GM04504 (cell line): ENCODE results near the gene PDE1A.
A peak's percentile ranks its signal among the peaks of the same experiment; 100 is the strongest.

Source experiments
- DNase-seq: peaks from one replicate; pipeline ENCODE4 v3.0.0-alpha.2; 2012; ENCODE audit warnings: low read depth

Gene PDE1A

DNA sequence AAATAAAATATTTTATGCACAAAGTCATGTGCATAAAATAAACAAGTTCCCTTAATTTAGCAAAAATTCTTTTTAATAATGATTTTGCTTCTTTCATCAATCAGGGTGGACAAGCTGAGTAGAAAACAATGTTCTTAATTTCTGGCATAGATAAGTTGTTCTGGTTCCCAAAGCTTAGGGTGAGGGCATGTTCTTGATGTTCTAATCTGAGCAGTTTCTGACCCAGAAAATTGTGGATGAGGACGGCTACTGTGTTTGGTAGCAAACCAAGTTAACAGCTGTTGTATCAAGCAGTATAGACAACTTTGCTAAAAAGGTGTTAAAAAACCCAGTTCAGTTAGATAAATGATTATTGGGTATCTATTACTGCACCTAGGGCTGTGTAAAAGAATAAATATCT, 158.9 kb downstream of the PDE1A start:
- no peak for DNase-seq

DNA sequence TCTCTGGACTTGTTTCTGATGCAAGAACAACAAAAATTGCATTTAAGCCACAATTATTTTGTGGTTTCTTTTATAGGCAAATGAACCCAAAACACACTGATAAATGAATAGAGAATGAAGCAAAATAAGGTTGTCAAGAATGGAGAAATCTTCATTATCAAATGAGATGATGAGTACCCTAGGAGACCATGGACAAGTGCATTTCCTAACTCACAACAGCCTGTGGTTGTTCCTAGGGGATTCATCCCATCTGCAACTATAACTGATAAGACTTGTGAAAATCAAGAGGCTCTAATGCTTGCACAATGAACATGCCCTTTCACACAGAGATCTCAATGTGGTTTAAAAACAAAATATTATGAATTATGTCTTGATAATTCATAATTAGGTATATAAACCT, 159.9 kb downstream of the PDE1A start:
- peak; percentile 7 for DNase-seq

DNA sequence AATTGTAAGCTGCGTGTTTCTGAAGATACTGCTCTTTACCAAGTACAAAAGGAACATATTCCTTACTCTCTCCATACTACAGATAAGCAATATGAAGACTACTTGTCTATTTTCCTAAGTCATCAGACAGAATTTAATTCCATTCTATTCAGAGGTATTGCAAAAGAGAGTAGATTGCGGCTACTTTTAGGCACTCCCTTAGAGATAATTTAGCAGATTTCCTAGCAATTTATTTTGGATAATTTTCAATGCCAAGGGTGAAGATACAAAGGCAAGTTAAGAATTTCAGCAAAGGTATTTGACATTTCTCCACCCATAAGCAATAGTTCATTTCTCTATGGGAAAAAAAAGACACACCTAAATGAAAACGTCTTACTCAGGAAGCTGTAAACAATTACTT, 161.1 kb downstream of the PDE1A start:
- no peak for DNase-seq

DNA sequence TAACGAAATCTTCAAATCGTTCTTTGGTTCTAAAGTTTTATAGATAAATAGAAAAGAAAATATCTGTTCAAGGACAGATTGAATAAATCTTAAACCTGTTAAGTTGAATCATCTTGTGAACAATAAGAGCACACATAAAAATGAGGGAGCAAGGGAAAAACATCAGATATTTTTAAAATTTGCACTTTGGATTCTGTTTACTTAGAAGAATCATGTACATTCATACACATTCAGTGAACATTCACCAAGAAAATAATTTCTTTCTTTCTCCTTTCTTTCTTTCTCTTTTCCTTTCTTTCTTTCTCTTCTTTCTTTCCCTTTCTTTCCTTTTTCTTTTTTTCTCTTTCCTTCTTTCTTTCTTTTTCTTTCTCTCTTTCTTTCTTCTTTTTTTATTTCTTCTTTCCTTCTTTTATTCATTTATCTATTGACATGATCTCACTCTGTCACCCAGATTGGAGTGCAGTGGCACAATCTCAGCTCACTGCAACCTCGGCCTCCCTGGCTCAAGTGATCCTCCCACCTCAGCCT, 164.9 kb downstream of the PDE1A start:
- DNase-seq, result no peak

DNA sequence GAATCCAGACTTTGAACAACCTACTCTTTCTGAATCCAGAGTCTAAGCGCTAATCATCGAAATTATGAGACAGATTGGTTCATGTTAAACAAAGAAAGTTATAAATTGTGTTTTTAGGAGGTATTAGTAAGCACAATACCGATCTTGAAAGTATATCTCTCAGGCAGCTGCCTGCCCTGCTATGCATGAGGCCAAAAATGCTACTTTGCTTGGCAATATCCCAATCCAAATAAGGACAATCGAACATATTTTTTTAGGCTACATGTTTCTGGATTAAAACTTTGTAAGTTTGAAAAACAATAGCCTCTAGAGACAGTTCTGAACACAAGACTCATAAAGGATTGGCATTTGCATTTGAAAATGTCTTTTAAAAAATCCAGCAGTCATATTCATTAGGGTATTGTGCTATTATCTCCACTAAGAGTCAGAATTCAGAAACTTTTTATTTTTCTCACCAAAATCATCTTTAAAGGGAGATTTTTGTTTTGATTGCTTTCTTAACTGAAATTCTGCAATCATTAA, 167.1 kb downstream of the PDE1A start:
- DNase-seq, result no peak

DNA sequence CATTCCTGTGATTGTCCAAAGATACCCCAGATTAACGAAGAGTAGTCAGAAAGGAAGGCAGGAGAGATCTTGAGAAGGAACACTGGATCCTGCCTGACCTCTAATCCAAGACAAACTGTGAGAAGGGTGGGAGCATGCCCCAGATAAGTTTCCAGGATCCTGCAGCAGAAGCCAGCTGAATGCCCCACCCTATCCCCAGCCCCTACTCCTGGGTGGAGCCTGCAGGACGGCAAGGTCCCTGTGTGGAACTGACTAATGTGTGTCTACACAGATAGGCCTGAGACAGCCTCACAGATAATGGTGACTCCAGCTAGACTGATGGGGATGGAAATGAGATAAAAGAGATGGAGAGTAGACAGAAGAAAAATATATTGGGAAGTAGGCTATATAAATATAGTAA, 174.3 kb downstream of the PDE1A start:
- DNase-seq, result no peak

DNA sequence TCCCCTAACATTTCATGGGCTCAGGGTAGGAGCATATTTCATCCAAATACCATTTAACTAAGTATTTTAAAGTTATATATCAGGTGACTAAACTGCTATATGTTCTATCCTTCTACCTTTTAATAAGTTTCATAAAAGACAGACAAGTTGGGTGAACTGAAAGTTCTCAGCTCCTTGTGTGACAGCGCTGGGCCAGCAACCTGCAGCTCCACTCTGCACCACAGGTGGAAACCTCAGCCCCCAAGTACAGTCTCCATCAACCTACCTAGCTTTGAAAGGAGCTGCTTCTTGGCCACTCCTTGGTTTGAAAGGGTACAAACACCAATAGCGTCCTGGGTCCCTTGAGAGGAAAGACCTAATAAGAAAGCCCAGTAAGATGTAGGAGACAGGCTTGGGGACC, 177.9 kb downstream of the PDE1A start:
- DNase-seq, result no peak

DNA sequence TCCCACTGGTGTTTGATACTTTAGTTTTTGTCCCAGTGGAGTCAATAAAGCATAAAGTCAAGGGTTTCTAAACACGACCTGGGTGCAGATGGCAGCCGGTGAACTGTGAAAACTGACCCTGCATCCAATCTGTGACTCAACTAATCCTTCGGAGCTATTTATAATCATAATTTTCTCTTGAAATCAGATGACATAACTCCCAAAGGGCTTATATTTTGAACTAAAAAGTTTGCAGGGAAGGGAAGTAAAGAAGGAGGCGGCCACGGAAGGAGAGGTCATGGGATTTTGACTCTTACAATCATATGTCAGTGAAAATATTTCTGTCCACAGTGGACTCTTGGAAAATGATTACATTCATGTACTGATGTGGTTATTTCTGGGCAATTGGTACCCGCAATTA, 178.5 kb downstream of the PDE1A start:
- DNase-seq, result no peak

DNA sequence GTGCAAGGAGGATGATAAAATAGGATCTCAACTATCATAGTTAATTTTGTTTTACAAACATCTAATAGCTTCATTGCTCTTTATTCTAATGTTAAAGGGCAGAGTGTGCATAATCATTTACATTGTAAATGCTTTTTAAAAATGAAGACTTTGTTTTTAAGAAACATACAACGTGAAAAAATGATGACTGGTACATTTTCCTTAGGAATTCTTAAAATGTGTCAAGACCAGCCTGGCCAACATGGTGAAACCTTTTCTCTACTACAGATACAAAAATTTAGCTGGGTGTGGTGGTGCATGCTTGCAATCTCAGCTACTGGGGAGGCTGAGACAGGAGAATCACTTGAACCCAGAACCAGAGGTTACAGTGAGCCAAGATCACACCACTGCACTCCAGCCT, 179.0 kb downstream of the PDE1A start:
- no peak for DNase-seq

DNA sequence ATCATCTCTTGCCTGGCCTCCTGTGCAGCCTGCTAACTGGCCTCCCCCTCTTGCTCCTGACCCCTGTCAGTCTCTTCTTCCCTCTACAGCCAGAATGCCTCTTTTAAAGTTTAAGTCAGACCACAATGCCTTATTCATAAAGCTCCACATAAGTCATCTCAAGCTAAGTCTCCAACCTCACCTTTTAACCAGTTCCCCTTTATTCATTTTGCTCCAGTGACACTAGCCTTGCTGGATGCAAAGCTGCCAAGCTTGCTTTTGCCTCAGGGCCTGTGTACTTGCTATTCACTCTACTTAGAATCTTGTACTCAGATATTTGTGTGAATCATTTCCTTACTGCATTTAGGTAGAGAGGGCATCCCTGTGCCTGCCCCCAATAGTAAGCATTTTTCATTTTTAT, 180.9 kb downstream of the PDE1A start:
- DNase-seq, result no peak

DNA sequence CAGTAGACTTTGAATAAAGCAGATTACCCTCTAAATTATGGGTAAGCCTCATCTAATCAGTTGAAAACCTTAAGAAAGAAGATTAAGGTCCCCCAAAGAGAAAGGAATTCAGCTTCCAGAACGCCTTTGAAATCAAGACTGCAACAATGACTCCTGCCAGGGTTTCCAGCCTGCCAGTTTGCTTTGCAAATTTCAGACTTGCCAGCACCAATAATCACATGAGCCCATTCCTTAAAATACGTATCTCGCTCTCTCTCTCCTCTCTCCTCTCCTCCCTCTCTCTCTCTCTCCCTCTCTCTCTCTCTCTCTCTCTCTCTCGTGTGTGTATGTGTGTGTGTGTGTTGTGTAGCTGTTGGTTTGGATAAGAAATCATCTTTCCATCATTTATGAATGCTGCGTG, 184.2 kb downstream of the PDE1A start:
- no peak for DNase-seq

DNA sequence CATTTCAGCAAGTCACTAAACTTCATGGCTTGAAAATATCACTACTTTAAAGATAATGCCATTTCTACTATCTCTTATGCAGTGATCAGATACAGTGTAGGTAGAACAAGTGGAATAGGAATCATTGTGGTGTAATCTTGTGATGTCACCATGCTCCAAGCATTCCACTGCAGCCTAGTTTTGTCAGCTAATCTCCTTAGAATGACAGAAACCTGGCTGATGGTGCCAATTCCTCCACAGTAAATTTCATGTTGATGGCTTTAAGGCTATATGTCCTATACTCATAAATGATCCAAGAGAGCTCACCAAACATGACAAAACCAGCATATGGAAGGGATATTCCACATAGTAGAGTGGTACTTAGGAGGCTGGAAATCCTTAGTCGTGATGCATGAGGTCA, 184.9 kb downstream of the PDE1A start:
- no peak for DNase-seq

DNA sequence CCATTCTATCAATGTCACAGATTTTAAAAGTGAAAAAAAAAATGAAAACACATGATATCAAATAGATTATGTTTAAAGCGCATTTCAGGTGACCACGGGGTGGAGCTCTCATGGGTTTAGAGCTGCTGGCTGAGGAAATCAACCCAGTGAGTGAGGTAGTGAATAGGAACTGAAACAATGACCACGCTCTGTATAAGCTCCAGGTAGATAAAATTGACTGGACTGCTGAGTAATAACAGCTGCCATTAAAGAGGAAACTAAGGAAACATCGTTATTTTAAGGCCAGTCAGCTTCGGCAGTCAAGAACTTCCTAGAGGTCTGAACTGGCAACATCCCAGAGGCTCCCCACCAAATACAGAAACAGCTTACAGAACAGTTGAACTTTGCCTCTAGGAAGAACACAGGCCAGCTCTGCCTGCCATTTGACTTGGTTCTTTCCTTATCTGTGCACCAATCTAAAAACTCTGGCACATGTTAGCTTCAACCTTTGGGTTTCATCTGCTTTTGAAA, 185.9 kb downstream of the PDE1A start:
- DNase-seq, result no peak

DNA sequence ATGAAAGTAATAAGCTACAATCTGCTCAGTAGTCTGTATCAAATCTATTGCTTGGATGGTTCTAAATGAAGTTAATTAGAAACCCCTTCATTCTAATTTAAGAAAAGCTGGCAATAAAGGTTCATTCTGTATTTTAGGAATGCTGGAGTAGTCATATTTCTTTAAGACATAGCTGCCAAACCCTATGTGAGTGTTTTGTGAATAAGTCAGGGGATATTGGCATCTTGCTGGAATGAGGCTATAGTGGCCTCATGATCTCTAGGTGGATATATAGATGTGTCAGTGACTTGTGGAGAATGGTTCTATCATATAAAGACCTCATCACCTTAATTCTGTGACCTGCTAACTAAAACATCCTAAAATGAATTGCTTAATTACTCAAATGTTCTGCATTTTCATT, 196.3 kb downstream of the PDE1A start:
- no peak for DNase-seq

DNA sequence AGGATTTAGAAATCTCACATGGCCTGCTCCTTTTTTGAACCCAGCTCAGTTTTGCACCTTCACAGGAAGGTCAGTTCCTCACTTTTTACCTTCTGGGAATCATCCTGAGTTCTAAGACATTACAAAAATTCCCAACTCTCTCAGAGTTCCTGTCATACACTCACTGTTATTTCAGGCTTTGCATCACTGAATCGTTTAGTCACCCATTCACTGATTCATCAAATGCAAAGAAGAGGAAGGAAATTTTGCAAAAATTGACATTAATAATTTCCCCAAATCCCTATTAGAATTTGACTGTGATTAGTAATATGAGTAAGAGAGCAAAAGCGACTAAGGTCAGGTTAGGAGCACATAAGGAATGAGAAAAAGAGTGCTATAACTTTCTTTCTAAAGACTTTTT, 197.5 kb downstream of the PDE1A start:
- DNase-seq, result no peak

DNA sequence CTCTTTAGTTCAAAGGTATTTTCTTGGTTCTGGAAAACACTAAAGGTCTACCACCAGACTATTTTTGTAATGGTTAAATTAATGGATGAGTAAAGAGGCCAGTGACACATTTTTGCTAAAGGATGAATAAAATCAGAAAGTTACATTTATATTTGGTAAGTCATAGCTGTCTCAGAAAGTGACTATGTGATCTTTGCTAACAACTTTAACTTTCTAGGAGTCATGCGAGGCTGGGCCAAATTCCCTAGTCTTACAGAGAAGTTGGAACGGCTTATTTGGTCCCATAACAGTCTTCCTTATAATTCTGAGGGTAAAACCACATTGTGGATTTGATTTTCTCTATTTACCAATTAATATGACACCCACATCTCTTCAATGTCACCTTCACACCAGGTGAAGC, 198.1 kb downstream of the PDE1A start:
- peak; percentile 17 for DNase-seq

DNA sequence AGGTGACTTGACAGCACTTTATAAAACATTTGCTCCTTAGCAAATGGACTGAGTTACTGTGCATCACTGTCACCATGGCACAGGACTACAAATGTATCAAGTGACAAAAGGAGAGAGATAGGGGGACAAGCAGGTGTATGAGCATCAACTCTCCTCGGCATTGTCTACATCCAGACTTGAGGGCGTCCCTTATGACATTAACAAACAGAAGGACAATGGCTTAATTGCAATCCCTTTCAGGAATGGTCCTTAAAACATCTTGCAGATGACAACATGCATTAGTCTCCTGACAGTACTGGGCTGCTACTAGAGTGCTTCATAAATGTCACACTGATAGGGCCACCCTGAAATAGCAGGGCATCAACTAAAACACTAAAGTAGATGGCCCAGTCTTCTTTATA, 198.8 kb downstream of the PDE1A start:
- DNase-seq, result no peak

DNA sequence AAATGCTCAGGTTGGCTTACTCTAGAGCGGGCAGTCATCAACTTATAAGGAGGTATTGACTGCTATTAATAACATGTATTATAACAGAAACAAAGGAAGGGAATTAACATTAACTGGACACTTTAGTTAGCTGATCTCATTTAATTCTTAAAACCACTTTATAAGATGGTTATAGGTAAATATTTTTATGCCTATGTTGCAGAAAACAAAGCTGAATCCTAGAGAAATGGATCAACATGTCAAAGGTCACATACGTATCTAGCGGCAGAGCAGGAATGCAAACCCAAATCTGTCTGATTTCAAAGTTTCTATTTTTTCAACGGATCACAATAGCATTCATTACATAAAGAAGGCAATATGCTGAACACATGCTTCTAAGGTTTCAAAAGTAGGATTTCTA, 200.0 kb downstream of the PDE1A start:
- no peak for DNase-seq

DNA sequence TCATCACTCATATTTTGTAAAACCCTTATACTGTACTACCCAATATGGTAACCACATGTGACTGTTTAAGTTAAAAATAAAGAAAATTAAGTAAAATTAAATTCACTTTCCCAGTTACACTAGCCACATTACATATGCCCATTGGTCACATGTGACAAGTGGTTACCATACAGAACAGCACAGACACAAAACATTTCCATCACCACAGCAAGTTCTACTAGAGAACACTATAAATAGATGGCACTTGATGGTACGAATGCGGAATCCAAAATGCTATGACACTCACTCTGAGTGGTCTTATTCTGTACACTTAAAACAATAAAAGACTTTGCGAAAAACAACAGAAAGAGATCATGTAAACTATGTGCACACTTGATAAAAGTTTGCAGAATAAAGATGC, 202.2 kb downstream of the PDE1A start:
- no peak for DNase-seq

DNA sequence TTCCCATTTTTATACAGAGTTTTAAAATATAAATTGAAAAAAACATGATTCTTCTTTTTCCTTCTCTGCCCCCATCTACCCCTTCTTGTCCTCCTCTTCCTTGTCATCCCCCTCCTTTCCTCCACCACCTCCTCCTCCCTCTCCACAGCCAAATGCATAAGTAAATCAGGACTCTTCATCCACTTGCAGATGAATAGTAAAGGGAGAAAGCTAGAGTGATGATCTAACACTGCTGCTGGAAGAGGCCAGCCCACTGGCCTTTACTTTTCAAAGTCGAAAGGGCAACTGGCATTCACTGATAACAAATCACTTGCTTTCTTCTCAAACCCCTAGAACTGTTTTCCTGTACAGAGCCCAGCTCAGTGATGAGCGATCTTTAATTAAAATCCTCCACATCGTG, 205.8 kb downstream of the PDE1A start:
- DNase-seq, result no peak

DNA sequence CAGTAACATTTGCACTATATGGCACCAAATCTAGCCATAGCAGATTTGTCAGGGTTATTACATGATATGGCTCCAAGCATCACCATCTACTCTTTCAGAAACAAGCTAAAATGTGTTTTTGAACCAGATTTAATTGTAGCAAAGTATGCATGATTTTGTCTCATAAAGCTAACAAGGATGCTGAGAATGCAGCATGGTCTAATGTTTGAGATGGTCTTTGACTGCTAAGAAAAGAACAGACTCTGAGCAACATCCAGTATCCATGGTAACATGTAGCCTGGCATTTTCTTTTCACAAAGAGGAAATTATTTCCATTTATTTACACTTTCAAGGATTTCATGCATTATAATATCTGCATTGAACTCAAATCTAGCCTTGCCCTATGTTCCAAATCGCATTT, 206.5 kb downstream of the PDE1A start:
- DNase-seq, result no peak

DNA sequence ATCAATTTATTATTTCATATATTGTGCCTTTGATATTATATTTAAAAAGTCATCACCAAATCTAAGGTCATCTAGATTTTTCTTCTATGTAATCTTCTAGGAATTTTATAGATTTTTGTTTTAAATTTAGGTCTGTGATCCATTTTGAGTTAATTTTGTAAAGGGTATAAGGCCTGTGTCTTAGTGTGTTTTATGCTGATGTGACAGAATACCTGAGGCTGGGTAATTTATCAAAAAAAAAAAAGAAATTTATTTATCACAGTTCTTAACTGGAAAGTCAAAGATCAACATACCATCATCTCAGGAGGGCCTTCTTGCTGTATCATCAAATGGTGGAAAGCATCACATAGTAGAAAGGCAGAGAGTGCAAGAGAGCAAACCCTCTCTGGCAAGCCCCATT, 216.2 kb downstream of the PDE1A start:
- DNase-seq, result no peak

DNA sequence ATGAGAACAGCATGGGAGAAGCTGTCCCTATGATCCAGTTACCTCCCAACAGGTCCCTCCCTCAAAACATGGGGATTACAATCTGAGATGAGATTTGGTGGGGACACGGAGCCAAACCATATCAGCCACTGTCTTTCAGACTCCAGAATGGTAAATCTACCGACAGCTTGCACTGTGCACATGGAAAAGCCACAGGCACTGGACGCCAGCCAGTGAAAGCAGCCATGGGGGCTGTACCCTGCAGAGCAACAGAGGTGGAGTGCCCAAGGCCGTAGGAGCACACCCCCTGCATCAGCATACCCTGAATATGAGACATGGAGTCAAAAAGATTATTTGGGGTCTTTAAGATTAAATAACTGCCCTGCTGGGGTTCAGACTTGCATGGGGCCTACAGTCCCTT, 218.4 kb downstream of the PDE1A start:
- DNase-seq, result no peak

DNA sequence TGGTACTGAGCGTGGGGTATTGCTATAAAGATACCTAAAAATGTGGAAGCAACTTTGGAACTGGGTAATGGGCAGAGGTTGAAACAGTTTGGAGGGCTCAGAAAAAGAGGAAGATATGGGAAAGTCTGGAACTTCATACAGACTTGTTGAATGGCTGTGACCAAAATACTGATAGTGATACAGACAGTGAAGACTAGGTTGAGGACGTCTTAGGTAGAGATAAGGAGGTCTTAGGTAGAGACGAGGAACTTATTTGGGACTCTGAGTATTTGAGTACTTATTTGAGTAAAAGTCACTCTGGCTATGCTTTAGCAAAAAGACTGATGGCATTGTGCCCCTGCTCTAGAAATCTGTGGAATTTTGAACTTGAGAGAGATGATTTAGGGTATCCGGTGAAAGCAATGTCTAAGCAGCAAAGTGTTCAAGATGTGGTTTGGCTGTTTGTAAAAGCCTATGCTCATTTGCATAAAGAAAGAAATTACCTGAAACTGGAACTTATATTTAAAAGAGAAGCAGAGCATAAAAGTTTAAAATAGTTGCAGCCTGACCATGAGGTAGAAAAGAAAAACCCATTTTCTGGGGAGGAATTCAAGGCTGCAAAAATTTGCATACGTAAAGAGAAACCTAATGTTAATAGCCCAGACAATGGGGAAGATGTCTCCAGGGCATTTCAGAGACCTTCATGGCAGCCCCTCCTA, 219.6 kb downstream of the PDE1A start:
- no peak for DNase-seq
